Fibroblast of villous mesenchyme (primary cell): ENCODE measurements around the gene NTM. TPM values are rescaled to one million over a fixed set of nuclear protein-coding genes. Genes with fewer than 3 reads are reported as not detected.

Experiments
- DNase-seq: peaks from one replicate; pipeline ENCODE4 v3.0.0-alpha.2; 2010; ENCODE audit warnings: low read depth
- H3K4me3 ChIP-seq: 2 replicates; pipeline ENCODE4 v1.5.1; 2011; ENCODE audit warnings: low read depth, mild to moderate bottlenecking, low read length
- total RNA-seq: library from RNA; depleted of rRNA; stranded (reverse); fragments of >200 nt; gene quantifications from 2 replicates; pipeline ENCODE4 v1.2.3, GENCODE V29; 2012
- TF ChIP-seq, protein P1 (sequence below): IDR thresholded peaks from 2 replicates; pipeline ENCODE4 v1.5.1; 2012; ENCODE audit warnings: low read depth, mild to moderate bottlenecking, low read length; ENCODE audit not compliant: insufficient read depth

The NTM gene
- total RNA-seq, 1 donor = 7.3 TPM

- TF ChIP-seq, protein P1, sequence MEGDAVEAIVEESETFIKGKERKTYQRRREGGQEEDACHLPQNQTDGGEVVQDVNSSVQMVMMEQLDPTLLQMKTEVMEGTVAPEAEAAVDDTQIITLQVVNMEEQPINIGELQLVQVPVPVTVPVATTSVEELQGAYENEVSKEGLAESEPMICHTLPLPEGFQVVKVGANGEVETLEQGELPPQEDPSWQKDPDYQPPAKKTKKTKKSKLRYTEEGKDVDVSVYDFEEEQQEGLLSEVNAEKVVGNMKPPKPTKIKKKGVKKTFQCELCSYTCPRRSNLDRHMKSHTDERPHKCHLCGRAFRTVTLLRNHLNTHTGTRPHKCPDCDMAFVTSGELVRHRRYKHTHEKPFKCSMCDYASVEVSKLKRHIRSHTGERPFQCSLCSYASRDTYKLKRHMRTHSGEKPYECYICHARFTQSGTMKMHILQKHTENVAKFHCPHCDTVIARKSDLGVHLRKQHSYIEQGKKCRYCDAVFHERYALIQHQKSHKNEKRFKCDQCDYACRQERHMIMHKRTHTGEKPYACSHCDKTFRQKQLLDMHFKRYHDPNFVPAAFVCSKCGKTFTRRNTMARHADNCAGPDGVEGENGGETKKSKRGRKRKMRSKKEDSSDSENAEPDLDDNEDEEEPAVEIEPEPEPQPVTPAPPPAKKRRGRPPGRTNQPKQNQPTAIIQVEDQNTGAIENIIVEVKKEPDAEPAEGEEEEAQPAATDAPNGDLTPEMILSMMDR = no peak
- peak; percentile 23 for DNase-seq
- H3K4me3 ChIP-seq = no peak overlapping the region
These were observed 745.0 kb downstream of the NTM start for GRCh38 chr11:132115454-132115853.

DNA sequence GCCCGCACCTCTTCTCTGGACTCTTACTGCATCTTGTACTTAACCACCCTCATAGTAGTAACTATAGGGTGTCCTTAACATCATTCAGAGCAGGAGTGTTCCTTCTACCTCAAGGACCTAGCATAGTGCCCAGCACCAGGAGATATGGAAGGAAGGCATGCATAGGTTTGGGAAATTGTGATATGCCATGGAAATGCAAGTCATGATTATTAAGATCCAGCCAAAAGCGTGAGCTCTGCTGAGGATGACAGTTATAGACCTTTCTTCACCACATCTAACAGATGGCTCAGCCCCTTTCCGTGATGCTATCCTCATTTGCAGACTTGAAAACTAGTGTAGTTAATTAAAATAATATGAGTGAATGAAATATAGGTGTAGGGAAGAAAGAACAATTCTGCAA, 746.1 kb downstream of the NTM start:
- no peak overlapping the region for H3K4me3 ChIP-seq
- DNase-seq = no peak
- TF ChIP-seq, protein P1 = no peak

DNA sequence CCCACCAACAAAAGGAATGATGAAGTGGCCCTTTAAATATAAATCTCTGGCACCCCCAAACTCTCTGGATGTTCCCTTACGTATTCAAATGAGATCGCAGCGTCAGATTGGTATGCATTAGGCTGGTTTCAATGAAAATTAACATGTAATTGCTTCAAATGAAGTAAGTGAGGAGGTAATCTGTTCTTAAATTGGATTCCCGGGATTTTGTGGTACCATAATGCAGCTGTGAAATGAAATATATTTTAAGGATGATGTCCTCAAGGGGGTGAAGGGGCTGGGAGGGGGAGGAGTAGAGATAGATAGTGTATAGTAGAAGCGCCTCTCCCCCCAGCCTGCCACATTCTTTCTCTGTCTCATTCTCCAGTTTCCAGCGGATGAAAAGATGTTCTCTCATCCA, 748.2 kb downstream of the NTM start:
- H3K4me3 ChIP-seq = no peak overlapping the region
- no peak for DNase-seq
- TF ChIP-seq, protein P1 = no peak

- no peak overlapping the region for H3K4me3 ChIP-seq
- DNase-seq = no peak
- TF ChIP-seq, protein P1 = no peak
These were observed 749.2 kb downstream of the NTM start for GRCh38 chr11:132119573-132119972.

DNA sequence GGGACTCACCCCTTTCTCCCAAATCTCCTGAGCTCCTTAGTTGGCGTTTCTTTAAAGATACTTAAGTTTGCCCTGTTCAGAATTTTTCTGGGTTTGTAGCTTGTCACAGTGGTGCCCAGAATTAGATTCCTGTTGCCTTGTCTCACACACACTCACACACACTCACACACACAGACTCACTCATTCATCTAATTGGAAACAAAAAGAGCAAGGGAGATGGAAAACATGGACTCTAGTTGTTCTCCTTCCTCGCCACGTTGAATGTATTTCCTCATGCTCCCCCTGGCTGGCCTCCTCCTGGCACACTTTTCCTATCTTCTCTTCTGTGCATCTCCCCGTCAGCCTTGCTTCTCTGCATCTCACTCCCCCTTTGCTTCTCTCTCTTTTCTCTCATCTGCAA, 752.3 kb downstream of the NTM start:
- TF ChIP-seq, protein P1 = no peak
- no peak overlapping the region for H3K4me3 ChIP-seq
- no peak for DNase-seq

- TF ChIP-seq, protein P1 = no peak
- no peak for DNase-seq
- no peak overlapping the region for H3K4me3 ChIP-seq
These were observed 753.0 kb downstream of the NTM start for GRCh38 chr11:132123449-132123848.
